Measurements from ENCODE around the gene HINT2. TPM values are rescaled to one million over a fixed set of nuclear protein-coding genes. Genes with fewer than 3 reads are reported as not detected.

The HINT2 gene
- total and polyA plus RNA-seq, 8 donors = 8.4 to 131 (median 21.0) TPM

DNA sequence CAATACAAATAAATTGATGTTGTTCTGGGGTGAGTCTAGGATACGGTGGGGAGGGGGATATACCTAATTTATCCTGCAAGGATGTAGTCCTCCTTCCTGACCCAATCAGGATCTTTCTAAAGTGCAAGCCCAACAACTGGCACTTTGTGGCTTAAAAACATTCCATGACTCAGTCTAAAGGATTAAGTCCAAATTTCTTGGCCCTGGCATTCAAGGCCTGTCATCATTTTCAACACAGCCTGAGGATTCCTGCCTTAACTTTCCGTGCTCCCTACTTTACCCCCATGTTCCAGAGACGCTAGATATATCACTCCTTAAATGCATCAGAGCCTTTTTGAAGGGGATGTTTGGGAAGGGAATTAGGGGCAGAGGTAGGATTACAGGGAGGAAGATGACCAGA, 12.6 kb upstream of the HINT2 start:
- Histone ChIP-seq H3K4me3 (no peak overlapping the region), H3K9me3 (no peaks in the 10 kb centered on the region), H3K27ac (peak overlapping the region in 2 of 5 donors; percentile 99 to 100), H3K27me3 (no peaks in the 10 kb centered on the region), H3K36me3 (no peaks in the 10 kb centered on the region), H3K4me1 (peaks cover 20 to 46% (median 41%) of the 10 kb centered on the region in 4 donors)
- WGBS, 5 donors = 79 to 90% (median 84%) methylated on average over 3 of the region's 3 CpGs
- DNase-seq = no peak
- no peak for TF ChIP-seq CTCF (IDR thresholded peaks at IDR 0.05)
- TF ChIP-seq POLR2A (IDR thresholded peaks at IDR 0.05) = no peak
- TF ChIP-seq POLR2AphosphoS5 (IDR thresholded peaks at IDR 0.05) = no peak
- TF ChIP-seq EP300 (IDR thresholded peaks at IDR 0.05) = no peak
- intact Hi-C loops (cut with DNase I; ENCODE audit: low total_unique reads) = no loop called here

- TF ChIP-seq POLR2AphosphoS5 (IDR thresholded peaks at IDR 0.05) (peak in 1 of 3 donors; percentile 32), POLR2A (IDR thresholded peaks at IDR 0.05) (no peak), EP300 (IDR thresholded peaks at IDR 0.05) (no peak), CTCF (IDR thresholded peaks at IDR 0.05) (peak in 5 of 7 experiments; percentile 74 to 92 (median 81))
- 25 to 34% (median 29%) methylated on average over 4 of the region's 4 CpGs for WGBS, 5 donors
- Histone ChIP-seq H3K4me1 (peaks cover 16 to 33% (median 28%) of the 10 kb centered on the region in 4 donors), H3K36me3 (no peaks in the 10 kb centered on the region), H3K27ac (peak overlapping the region in 1 of 5 donors; percentile 100), H3K4me3 (no peak overlapping the region), H3K9me3 (no peaks in the 10 kb centered on the region), H3K27me3 (no peaks in the 10 kb centered on the region)
- intact Hi-C loops (cut with DNase I; ENCODE audit: low total_unique reads) = no loop called here
- DNase-seq = peak; percentile 45 to 87
Observed at GRCh38 chr9:35826071-35826701, 11.3 kb upstream of the HINT2 start.

GRCh38 chr9:35822926-35823325, 8.1 kb upstream of the HINT2 start:
- no peak for DNase-seq
- intact Hi-C loops (cut with DNase I; ENCODE audit: low total_unique reads) = no loop called here
- no peak overlapping the region for H3K4me3 ChIP-seq
- H3K4me1 ChIP-seq = peaks cover 0 to 8% (median 4%) of the 10 kb centered on the region in 4 donors
- no peaks in the 10 kb centered on the region for H3K36me3 ChIP-seq
- H3K27ac ChIP-seq = no peak overlapping the region
- no peaks in the 10 kb centered on the region for H3K27me3 ChIP-seq
- H3K9me3 ChIP-seq = no peaks in the 10 kb centered on the region
- no peak for TF ChIP-seq CTCF (IDR thresholded peaks at IDR 0.05)
- TF ChIP-seq EP300 (IDR thresholded peaks at IDR 0.05) = no peak
- no peak for TF ChIP-seq POLR2AphosphoS5 (IDR thresholded peaks at IDR 0.05)
- no peak for TF ChIP-seq POLR2A (IDR thresholded peaks at IDR 0.05)

DNA sequence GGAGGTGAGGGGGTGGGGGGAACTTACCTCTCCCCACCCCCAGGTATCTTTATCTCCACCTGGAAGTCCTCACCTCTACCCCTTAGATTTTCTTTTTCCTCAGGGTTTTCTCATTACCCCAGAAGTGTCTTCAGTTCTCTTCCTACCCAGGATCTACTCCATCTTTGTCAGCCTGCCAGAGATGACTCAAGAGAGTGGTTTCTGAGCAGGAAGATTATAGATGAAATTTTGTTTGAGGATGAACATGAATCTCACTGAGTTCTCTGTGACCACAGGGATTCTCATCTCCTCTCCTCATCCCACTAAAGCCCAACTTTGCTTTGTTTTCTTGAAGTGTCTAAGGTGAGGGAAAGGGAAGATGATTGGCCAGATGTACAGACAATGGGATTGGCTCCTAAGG, 5.2 kb upstream of the HINT2 start:
- no peaks in the 10 kb centered on the region for H3K9me3 ChIP-seq
- TF ChIP-seq POLR2AphosphoS5 (IDR thresholded peaks at IDR 0.05) = no peak
- TF ChIP-seq POLR2A (IDR thresholded peaks at IDR 0.05) = no peak
- TF ChIP-seq CTCF (IDR thresholded peaks at IDR 0.05) = no peak
- TF ChIP-seq EP300 (IDR thresholded peaks at IDR 0.05) = no peak
- no peak overlapping the region for H3K4me3 ChIP-seq
- H3K4me1 ChIP-seq = no peaks in the 10 kb centered on the region
- DNase-seq = no peak
- intact Hi-C loops (cut with DNase I; ENCODE audit: low total_unique reads) = no loop called here
- no peaks in the 10 kb centered on the region for H3K27me3 ChIP-seq
- no peak overlapping the region for H3K27ac ChIP-seq
- no peaks in the 10 kb centered on the region for H3K36me3 ChIP-seq

Data from stomach (tissue), 9 donors.